ENCODE results near the gene OR6N1.

Gene OR6N1

GRCh38 chr1:158781104-158781503 is 9.1 kb upstream of the OR6N1 start, which contains the start of gene OR6N2:
Gene OR6N2, minus strand, starts transcription at chr1:158781204. Its CDS starts 3,569 bp downstream, at chr1:158777635.
- Histone ChIP-seq H3K27me3 (replicated peaks; ENCODE audit: control insufficient read depth, insufficient read depth, low read length, poor library complexity, severe bottlenecking) (no peaks in the 10 kb centered on the region), H3K9me3 (ENCODE audit: control insufficient read depth, low read length) (no peaks in the 10 kb centered on the region), H3K27ac (ENCODE audit: insufficient read depth, low read length, poor library complexity, severe bottlenecking) (no peak within 1 kb of the TSS), H3K4me3 (ENCODE audit: insufficient read depth, low read depth, low read length, poor library complexity, severe bottlenecking) (no peak within 1 kb of the TSS), H3K4me1 (ENCODE audit: control insufficient read depth, insufficient read depth, low read length, poor library complexity, severe bottlenecking) (no peaks in the 10 kb centered on the region), H3K36me3 (ENCODE audit: control insufficient read depth, insufficient read depth, low read length) (no peaks in the 10 kb centered on the region)
- no peak for DNase-seq

DNA sequence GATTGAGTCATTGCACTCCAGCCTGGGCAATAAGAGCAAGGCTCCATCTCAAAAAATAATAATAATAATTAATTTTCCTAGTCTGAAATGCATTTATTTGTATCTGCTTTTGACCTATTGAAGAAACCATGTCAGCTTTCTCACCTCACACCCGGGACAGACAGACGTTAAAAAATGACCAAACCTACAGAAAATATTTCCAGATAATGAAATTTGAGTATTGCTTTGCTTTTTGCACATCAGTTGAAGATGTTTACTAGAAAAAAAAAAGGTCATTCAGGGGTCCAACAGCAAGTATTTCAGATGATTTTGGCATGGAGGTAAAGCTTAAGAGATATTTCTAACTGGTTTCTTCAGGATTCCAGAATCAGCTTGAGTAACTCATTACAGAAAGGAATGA is 17.6 kb downstream of the OR6N1 start, which contains the start of gene OR6K6:
Gene OR6K6 (plus strand): TSS at position 301 of the 400 bp plus-strand sequence. CDS start 168 bp downstream, outside the sequence.
- Histone ChIP-seq H3K4me3 (ENCODE audit: insufficient read depth, low read depth, low read length, poor library complexity, severe bottlenecking) (no peak within 1 kb of the TSS), H3K27ac (ENCODE audit: insufficient read depth, low read length, poor library complexity, severe bottlenecking) (no peak within 1 kb of the TSS), H3K4me1 (ENCODE audit: control insufficient read depth, insufficient read depth, low read length, poor library complexity, severe bottlenecking) (no peaks in the 10 kb centered on the region), H3K36me3 (ENCODE audit: control insufficient read depth, insufficient read depth, low read length) (no peaks in the 10 kb centered on the region), H3K27me3 (replicated peaks; ENCODE audit: control insufficient read depth, insufficient read depth, low read length, poor library complexity, severe bottlenecking) (peaks cover 3% of the 10 kb centered on the region), H3K9me3 (ENCODE audit: control insufficient read depth, low read length) (no peaks in the 10 kb centered on the region)
- no peak for DNase-seq

- no peak overlapping the region for H3K4me3 ChIP-seq (ENCODE audit: insufficient read depth, low read depth, low read length, poor library complexity, severe bottlenecking)
- H3K9me3 ChIP-seq (ENCODE audit: control insufficient read depth, low read length), result no peaks in the 10 kb centered on the region
- no peak for DNase-seq
- H3K4me1 ChIP-seq (ENCODE audit: control insufficient read depth, insufficient read depth, low read length, poor library complexity, severe bottlenecking), result no peaks in the 10 kb centered on the region
- no peak overlapping the region for H3K27ac ChIP-seq (ENCODE audit: insufficient read depth, low read length, poor library complexity, severe bottlenecking)
- H3K36me3 ChIP-seq (ENCODE audit: control insufficient read depth, insufficient read depth, low read length), result no peaks in the 10 kb centered on the region
- H3K27me3 ChIP-seq (replicated peaks; ENCODE audit: control insufficient read depth, insufficient read depth, low read length, poor library complexity, severe bottlenecking), result peaks cover 3% of the 10 kb centered on the region
These were observed 19.8 kb downstream of the OR6N1 start for GRCh38 chr1:158752155-158752712.

- DNase-seq, result no peak
- no peak overlapping the region for H3K27ac ChIP-seq (ENCODE audit: insufficient read depth, low read length, poor library complexity, severe bottlenecking)
- no peaks in the 10 kb centered on the region for H3K4me1 ChIP-seq (ENCODE audit: control insufficient read depth, insufficient read depth, low read length, poor library complexity, severe bottlenecking)
- no peaks in the 10 kb centered on the region for H3K27me3 ChIP-seq (replicated peaks; ENCODE audit: control insufficient read depth, insufficient read depth, low read length, poor library complexity, severe bottlenecking)
- H3K4me3 ChIP-seq (ENCODE audit: insufficient read depth, low read depth, low read length, poor library complexity, severe bottlenecking), result no peak overlapping the region
- no peaks in the 10 kb centered on the region for H3K36me3 ChIP-seq (ENCODE audit: control insufficient read depth, insufficient read depth, low read length)
- no peaks in the 10 kb centered on the region for H3K9me3 ChIP-seq (ENCODE audit: control insufficient read depth, low read length)
These were observed 36.1 kb downstream of the OR6N1 start for GRCh38 chr1:158735848-158736247.

- no peak for DNase-seq
- H3K4me3 ChIP-seq (ENCODE audit: insufficient read depth, low read depth, low read length, poor library complexity, severe bottlenecking), result no peak overlapping the region
- H3K4me1 ChIP-seq (ENCODE audit: control insufficient read depth, insufficient read depth, low read length, poor library complexity, severe bottlenecking), result no peaks in the 10 kb centered on the region
- no peak overlapping the region for H3K27ac ChIP-seq (ENCODE audit: insufficient read depth, low read length, poor library complexity, severe bottlenecking)
- H3K27me3 ChIP-seq (replicated peaks; ENCODE audit: control insufficient read depth, insufficient read depth, low read length, poor library complexity, severe bottlenecking), result no peaks in the 10 kb centered on the region
- no peaks in the 10 kb centered on the region for H3K36me3 ChIP-seq (ENCODE audit: control insufficient read depth, insufficient read depth, low read length)
- no peaks in the 10 kb centered on the region for H3K9me3 ChIP-seq (ENCODE audit: control insufficient read depth, low read length)
These were observed 39.5 kb downstream of the OR6N1 start for GRCh38 chr1:158732524-158732923.

DNA sequence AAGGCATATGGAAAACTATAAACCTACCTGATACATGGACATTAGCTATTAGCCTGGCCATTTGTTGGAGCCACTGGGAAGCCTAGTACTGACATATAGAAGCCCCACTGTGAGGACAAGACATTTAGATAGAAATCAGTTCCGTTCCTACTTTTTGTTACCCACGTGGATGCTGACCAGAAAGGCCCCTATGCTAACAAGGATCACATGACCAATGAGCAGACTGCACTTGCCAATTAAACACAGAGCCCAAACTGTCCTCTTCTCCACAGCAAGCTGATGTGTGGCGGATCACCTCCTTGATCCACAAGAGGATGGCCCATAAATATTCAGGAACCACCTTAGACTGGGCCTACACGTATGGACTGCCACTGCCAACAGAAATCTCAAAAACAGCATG is 40.3 kb downstream of the OR6N1 start:
- no peak overlapping the region for H3K27ac ChIP-seq (ENCODE audit: insufficient read depth, low read length, poor library complexity, severe bottlenecking)
- H3K4me3 ChIP-seq (ENCODE audit: insufficient read depth, low read depth, low read length, poor library complexity, severe bottlenecking), result no peak overlapping the region
- no peaks in the 10 kb centered on the region for H3K9me3 ChIP-seq (ENCODE audit: control insufficient read depth, low read length)
- H3K27me3 ChIP-seq (replicated peaks; ENCODE audit: control insufficient read depth, insufficient read depth, low read length, poor library complexity, severe bottlenecking), result no peaks in the 10 kb centered on the region
- no peaks in the 10 kb centered on the region for H3K4me1 ChIP-seq (ENCODE audit: control insufficient read depth, insufficient read depth, low read length, poor library complexity, severe bottlenecking)
- DNase-seq, result no peak
- H3K36me3 ChIP-seq (ENCODE audit: control insufficient read depth, insufficient read depth, low read length), result no peaks in the 10 kb centered on the region

DNA sequence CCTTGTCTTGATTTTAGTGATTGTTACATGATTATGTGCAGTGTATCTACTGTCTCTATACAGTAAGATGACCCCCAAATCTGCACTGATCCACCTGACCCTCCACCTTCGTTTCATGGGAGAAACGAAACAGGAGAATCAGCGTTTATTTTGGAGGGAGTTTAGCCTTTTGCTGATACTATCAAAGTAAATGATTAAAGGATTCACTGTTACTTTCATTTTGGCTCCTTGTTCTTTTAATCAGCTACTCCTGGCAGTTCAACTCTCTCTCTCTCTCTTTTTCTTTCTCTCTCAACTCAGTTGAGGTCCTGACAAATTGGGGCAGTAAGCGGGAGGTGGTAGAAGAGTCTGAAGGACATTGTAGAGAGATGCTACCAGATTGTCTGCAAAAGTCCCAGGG is 41.5 kb downstream of the OR6N1 start:
- no peak for DNase-seq
- no peak overlapping the region for H3K4me3 ChIP-seq (ENCODE audit: insufficient read depth, low read depth, low read length, poor library complexity, severe bottlenecking)
- no peak overlapping the region for H3K27ac ChIP-seq (ENCODE audit: insufficient read depth, low read length, poor library complexity, severe bottlenecking)
- no peaks in the 10 kb centered on the region for H3K4me1 ChIP-seq (ENCODE audit: control insufficient read depth, insufficient read depth, low read length, poor library complexity, severe bottlenecking)
- H3K36me3 ChIP-seq (ENCODE audit: control insufficient read depth, insufficient read depth, low read length), result no peaks in the 10 kb centered on the region
- no peaks in the 10 kb centered on the region for H3K9me3 ChIP-seq (ENCODE audit: control insufficient read depth, low read length)
- no peaks in the 10 kb centered on the region for H3K27me3 ChIP-seq (replicated peaks; ENCODE audit: control insufficient read depth, insufficient read depth, low read length, poor library complexity, severe bottlenecking)

- Histone ChIP-seq H3K27me3 (replicated peaks; ENCODE audit: control insufficient read depth, insufficient read depth, low read length, poor library complexity, severe bottlenecking) (no peaks in the 10 kb centered on the region), H3K4me3 (ENCODE audit: insufficient read depth, low read depth, low read length, poor library complexity, severe bottlenecking) (no peak overlapping the region), H3K9me3 (ENCODE audit: control insufficient read depth, low read length) (no peaks in the 10 kb centered on the region), H3K36me3 (ENCODE audit: control insufficient read depth, insufficient read depth, low read length) (no peaks in the 10 kb centered on the region), H3K27ac (ENCODE audit: insufficient read depth, low read length, poor library complexity, severe bottlenecking) (no peak overlapping the region), H3K4me1 (ENCODE audit: control insufficient read depth, insufficient read depth, low read length, poor library complexity, severe bottlenecking) (no peaks in the 10 kb centered on the region)
- no peak for DNase-seq
These were observed 43.3 kb downstream of the OR6N1 start for GRCh38 chr1:158728510-158729225.

DNA sequence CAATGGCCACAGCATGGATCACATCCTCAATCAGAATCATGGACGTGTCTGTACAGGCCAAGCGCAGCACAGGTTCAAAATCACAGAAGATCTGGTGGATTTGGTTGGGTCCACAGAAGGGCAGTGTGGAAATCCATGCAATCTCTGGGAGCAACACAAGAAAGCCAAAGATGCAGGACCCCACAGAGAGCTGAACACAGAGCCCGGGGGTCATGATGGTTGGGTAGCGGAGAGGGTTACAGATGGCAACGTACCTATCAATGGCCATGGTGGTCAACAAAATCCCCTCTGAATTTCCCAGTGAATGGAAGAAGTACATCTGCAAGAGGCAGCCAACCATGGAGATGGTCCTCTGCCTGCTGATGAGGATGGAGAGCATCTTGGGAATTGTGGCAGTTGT is 47.6 kb downstream of the OR6N1 start:
- Histone ChIP-seq H3K27ac (ENCODE audit: insufficient read depth, low read length, poor library complexity, severe bottlenecking) (no peak overlapping the region), H3K36me3 (ENCODE audit: control insufficient read depth, insufficient read depth, low read length) (no peaks in the 10 kb centered on the region), H3K27me3 (replicated peaks; ENCODE audit: control insufficient read depth, insufficient read depth, low read length, poor library complexity, severe bottlenecking) (no peaks in the 10 kb centered on the region), H3K4me1 (ENCODE audit: control insufficient read depth, insufficient read depth, low read length, poor library complexity, severe bottlenecking) (no peaks in the 10 kb centered on the region), H3K9me3 (ENCODE audit: control insufficient read depth, low read length) (no peaks in the 10 kb centered on the region), H3K4me3 (ENCODE audit: insufficient read depth, low read depth, low read length, poor library complexity, severe bottlenecking) (no peak overlapping the region)
- DNase-seq, result no peak

DNA sequence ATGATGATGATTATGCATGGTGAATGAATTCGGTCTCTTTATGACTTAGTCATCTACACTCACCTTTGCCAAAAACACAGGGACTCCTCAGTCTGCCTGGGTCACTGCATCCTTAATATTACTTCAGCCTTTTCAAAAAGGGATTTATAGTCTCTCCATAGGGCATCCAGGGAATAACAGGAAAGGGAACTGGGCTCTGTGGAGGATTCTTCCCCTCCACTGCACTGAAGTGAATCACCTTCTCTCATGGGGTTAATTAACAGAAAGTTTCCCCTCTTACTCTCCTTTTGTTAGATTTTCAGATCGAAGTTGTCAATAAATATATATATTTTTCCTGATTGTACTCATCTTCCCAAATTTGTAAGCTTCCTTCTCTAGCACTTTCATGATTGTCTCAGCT is 51.4 kb downstream of the OR6N1 start, which contains the start of gene OR6K3:
Gene OR6K3 (minus strand): TSS at position 101 of the 400 bp plus-strand sequence. CDS start 2,605 bp downstream, outside the sequence.
- Histone ChIP-seq H3K27me3 (replicated peaks; ENCODE audit: control insufficient read depth, insufficient read depth, low read length, poor library complexity, severe bottlenecking) (no peaks in the 10 kb centered on the region), H3K36me3 (ENCODE audit: control insufficient read depth, insufficient read depth, low read length) (no peaks in the 10 kb centered on the region), H3K27ac (ENCODE audit: insufficient read depth, low read length, poor library complexity, severe bottlenecking) (no peak within 1 kb of the TSS), H3K9me3 (ENCODE audit: control insufficient read depth, low read length) (no peaks in the 10 kb centered on the region), H3K4me3 (ENCODE audit: insufficient read depth, low read depth, low read length, poor library complexity, severe bottlenecking) (no peak within 1 kb of the TSS), H3K4me1 (ENCODE audit: control insufficient read depth, insufficient read depth, low read length, poor library complexity, severe bottlenecking) (no peaks in the 10 kb centered on the region)
- DNase-seq, result no peak

All from effector memory CD4-positive, alpha-beta T cell (primary cell).